IMR-90 (cell line): ENCODE results near the gene SIX5. TPM values are rescaled to one million over a fixed set of nuclear protein-coding genes. Genes with fewer than 3 reads are reported as not detected.
A peak's percentile ranks its signal among the peaks of the same experiment; 100 is the strongest.

Experiments
- ATAC-seq: fragments of 200-7000 bp; cut with Tn5 transposase; 2 replicates; pipeline ENCODE4 v1.9.1; 2020; ENCODE audit warnings: low read depth, mild to moderate bottlenecking, moderate library complexity
- BruUV-seq: library from RNA; stranded (reverse); fragments of 400-500 nt; replicated peaks from 2 replicates; lab custom pipeline; 2021; lab: Mats Ljungman, UMichigan
- CTCF ChIA-PET: fragments of 300-600 bp; formaldehyde crosslinking; extraction: SDS; loops from one replicate; lab custom pipeline; 2021; ENCODE audit warnings: antibody characterized with exemption; lab: Yijun Ruan, JAX
- POLR2A ChIA-PET: fragments of 300-600 bp; sonication (Branson Sonifier 250); formaldehyde crosslinking; loops from one replicate; lab custom pipeline; 2022; ENCODE audit warnings: antibody characterized with exemption; ENCODE audit not compliant: unreplicated experiment; lab: Charles Lee
- DNase-seq: peaks from one replicate; pipeline ENCODE4 v3.0.0; 2013
- H2AFZ ChIP-seq: replicated peaks from 2 replicates; pipeline ENCODE3; 2013; ENCODE audit warnings: low read length, mild to moderate bottlenecking; ENCODE audit not compliant: poor library complexity
- H2AK5ac ChIP-seq: 2 replicates; pipeline ENCODE4 v1.6.1; 2013; ENCODE audit warnings: low read depth, low read length, inconsistent platforms
- H2AK9ac ChIP-seq: replicated peaks from 2 replicates; pipeline ENCODE3; 2013; ENCODE audit warnings: mild to moderate bottlenecking, low read depth, low read length, moderate library complexity; ENCODE audit not compliant: poor library complexity
- H2BK120ac ChIP-seq: 2 replicates; pipeline ENCODE4 v1.6.1; 2013; ENCODE audit warnings: low read depth, low read length, inconsistent platforms
- H2BK15ac ChIP-seq: 3 replicates; pipeline ENCODE4 v1.6.1; 2013; ENCODE audit warnings: low read depth, low read length, inconsistent platforms
- H2BK20ac ChIP-seq: 2 replicates; pipeline ENCODE4 v1.6.1; 2013; ENCODE audit warnings: low read depth, mild to moderate bottlenecking, inconsistent platforms, low read length, moderate library complexity
- H2BK5ac ChIP-seq: 2 replicates; pipeline ENCODE4 v1.6.1; 2013; ENCODE audit warnings: mild to moderate bottlenecking, low read depth, low read length, inconsistent platforms; ENCODE audit not compliant: poor library complexity, severe bottlenecking
- H3K14ac ChIP-seq: replicated peaks from 2 replicates; pipeline ENCODE4 v1.6.1; 2013; ENCODE audit warnings: low read depth, low read length, inconsistent platforms
- H3K18ac ChIP-seq: 2 replicates; pipeline ENCODE4 v1.6.1; 2013; ENCODE audit warnings: low read depth, low read length, control low read depth
- H3K23ac ChIP-seq: 2 replicates; pipeline ENCODE4 v1.6.1; 2013; ENCODE audit warnings: low read depth, low read length, inconsistent platforms
- H3K27ac ChIP-seq: 2 replicates; pipeline ENCODE4 v1.5.1; 2013; ENCODE audit warnings: mild to moderate bottlenecking, control low read depth, low read length; ENCODE audit not compliant: insufficient read depth
- H3K27me3 ChIP-seq: 2 replicates; pipeline ENCODE4 v1.6.1; 2013; ENCODE audit warnings: low read length; ENCODE audit not compliant: control insufficient read depth, insufficient read depth
- H3K36me3 ChIP-seq: 2 replicates; pipeline ENCODE4 v1.6.1; 2013; ENCODE audit warnings: low read length, mixed read lengths; ENCODE audit not compliant: control insufficient read depth, insufficient read depth
- H3K4ac ChIP-seq: 2 replicates; pipeline ENCODE4 v1.6.1; 2013; ENCODE audit warnings: low read depth, low read length, inconsistent platforms
- H3K4me1 ChIP-seq: 2 replicates; pipeline ENCODE4 v1.6.1; 2013; ENCODE audit warnings: low read length, mixed read lengths; ENCODE audit not compliant: control insufficient read depth, insufficient read depth
- H3K4me2 ChIP-seq: 2 replicates; pipeline ENCODE4 v1.6.1; 2013; ENCODE audit warnings: low read depth, mild to moderate bottlenecking, control low read depth, low read length, moderate library complexity
- H3K4me3 ChIP-seq: 2 replicates; pipeline ENCODE4 v1.5.1; 2013; ENCODE audit warnings: low read depth, mild to moderate bottlenecking, control low read depth, low read length, moderate library complexity; ENCODE audit not compliant: insufficient read depth
- H3K56ac ChIP-seq: 2 replicates; pipeline ENCODE4 v1.6.1; 2013; ENCODE audit warnings: low read length, inconsistent platforms; ENCODE audit not compliant: insufficient read depth; ENCODE audit errors: extremely low read depth
- H3K79me1 ChIP-seq, 2 experiments: 2 replicates each; pipeline ENCODE4 v1.6.1; 2013; ENCODE audit warnings: low read length in 2 of 2, inconsistent platforms in 1 of 2, low read depth in 1 of 2
- H3K9ac ChIP-seq: 2 replicates; pipeline ENCODE4 v1.6.1; 2013; ENCODE audit warnings: low read depth, low read length, control low read depth
- H3K9me1 ChIP-seq: 2 replicates; pipeline ENCODE4 v1.6.1; 2013; ENCODE audit warnings: low read length, inconsistent platforms; ENCODE audit not compliant: insufficient read depth
- H3K9me3 ChIP-seq: 2 replicates; pipeline ENCODE4 v1.6.1; 2013; ENCODE audit warnings: low read length; ENCODE audit not compliant: control insufficient read depth, insufficient read depth
- H4K20me1 ChIP-seq: 2 replicates; pipeline ENCODE4 v1.6.1; 2013; ENCODE audit warnings: low read length, inconsistent platforms; ENCODE audit not compliant: insufficient read depth
- H4K5ac ChIP-seq: 2 replicates; pipeline ENCODE4 v1.6.1; 2013; ENCODE audit warnings: mild to moderate bottlenecking, low read depth, low read length, control low read depth
- H4K8ac ChIP-seq, 2 experiments: 2 replicates each; pipeline ENCODE4 v1.6.1; 2013; ENCODE audit warnings: low read depth in 2 of 2, low read length in 2 of 2, control low read depth in 1 of 2, inconsistent platforms in 1 of 2
- H4K91ac ChIP-seq: 2 replicates; pipeline ENCODE4 v1.6.1; 2013; ENCODE audit warnings: low read depth, low read length, inconsistent platforms; ENCODE audit not compliant: insufficient read depth
- BHLHE40 ChIP-seq: fragments of 150-350 bp; IDR thresholded peaks from 2 replicates; pipeline ENCODE4 v1.6.1; 2016; ENCODE audit warnings: mild to moderate bottlenecking, low read depth, low read length
- CEBPB ChIP-seq: IDR thresholded peaks from 2 replicates; pipeline ENCODE4 v1.6.1; 2012; ENCODE audit warnings: low read depth, low read length, improper control_type of control experiment
- CHD1 ChIP-seq: IDR thresholded peaks from 2 replicates; pipeline ENCODE4 v1.6.1; 2012; ENCODE audit warnings: low read depth, low read length, improper control_type of control experiment
- ELK1 ChIP-seq: fragments of 150-350 bp; IDR thresholded peaks from 2 replicates; pipeline ENCODE4 v1.6.1; 2016; ENCODE audit warnings: low read depth, mild to moderate bottlenecking, low read length, moderate library complexity, borderline replicate concordance
- FOS ChIP-seq: fragments of 150-350 bp; IDR thresholded peaks from 2 replicates; pipeline ENCODE4 v1.6.1; 2016; ENCODE audit warnings: low read depth, low read length
- MAFK ChIP-seq: IDR thresholded peaks from 2 replicates; pipeline ENCODE4 v1.6.1; 2012; ENCODE audit warnings: low read depth, low read length, improper control_type of control experiment
- MAZ ChIP-seq: IDR thresholded peaks from 2 replicates; pipeline ENCODE4 v1.6.1; 2012; ENCODE audit warnings: low read depth, mild to moderate bottlenecking, low read length, improper control_type of control experiment, moderate library complexity, borderline replicate concordance
- MXI1 ChIP-seq: IDR thresholded peaks from 2 replicates; pipeline ENCODE4 v1.6.1; 2012; ENCODE audit warnings: low read depth, mild to moderate bottlenecking, low read length, moderate library complexity, borderline replicate concordance
- NFE2L2 ChIP-seq: fragments of 150-350 bp; IDR thresholded peaks from 2 replicates; pipeline ENCODE4 v1.6.1; 2016; ENCODE audit warnings: low read depth, mild to moderate bottlenecking, low read length
- POLR2A ChIP-seq: IDR thresholded peaks from 2 replicates; pipeline ENCODE4 v1.6.1; 2012; ENCODE audit warnings: mild to moderate bottlenecking, low read depth, low read length
- RAD21 ChIP-seq: IDR thresholded peaks from 2 replicates; pipeline ENCODE4 v1.6.1; 2012; ENCODE audit warnings: low read length, improper control_type of control experiment
- RCOR1 ChIP-seq: IDR thresholded peaks from 2 replicates; pipeline ENCODE4 v1.6.1; 2012; ENCODE audit warnings: mild to moderate bottlenecking, low read length, improper control_type of control experiment; ENCODE audit not compliant: insufficient replicate concordance
- RFX5 ChIP-seq: IDR thresholded peaks from 2 replicates; pipeline ENCODE4 v1.8.0; 2012; ENCODE audit warnings: low read depth, mild to moderate bottlenecking, low read length, moderate library complexity
- SMC3 ChIP-seq: fragments of 150-350 bp; IDR thresholded peaks from 2 replicates; pipeline ENCODE4 v1.6.1; 2016; ENCODE audit warnings: low read depth, mild to moderate bottlenecking, antibody characterized with exemption, low read length, moderate library complexity
- WGBS, 2 experiments: methylation state at CpG; one replicate each; pipeline versions ENCODE4 v1.1.5 to v1.1.7; 2013; ENCODE audit warnings: missing lambda C conversion rate in 2 of 2; ENCODE audit not compliant: insufficient read length in 1 of 2; ENCODE audit errors: extremely low coverage in 2 of 2; 5-methylcytosine and 5-hydroxymethylcytosine counted together
- dilution Hi-C: fragments of 300-500 bp; cut with HindIII; formaldehyde crosslinking; loops from one replicate; pipeline ENCODE4 v1.14.3; 2018; ENCODE audit warnings: low sequenced_read_pairs; ENCODE audit not compliant: unreplicated experiment
- in situ Hi-C: fragments of 300-500 bp; cut with MboI; formaldehyde crosslinking; loops from 3 replicates; pipeline ENCODE4 v1.14.3; 2019; ENCODE audit warnings: low sequenced_read_pairs, inconsistent platforms, mixed read lengths
- intact Hi-C: fragments of 100-400 bp; cut with micrococcal nuclease; formaldehyde crosslinking; loops from 2 replicates; pipeline ENCODE4 v1.10.0; 2022
- polyA plus RNA-seq, 3 experiments: library from polyadenylated mRNA; depleted of rRNA; stranded (reverse); fragments of >200 nt; gene quantifications; 2 replicates each; pipeline ENCODE4 v1.2.3, GENCODE V29; 2012; ENCODE audit warnings: low replicate concordance in 1 of 3
- total RNA-seq: library from RNA; depleted of rRNA; stranded (reverse); fragments of >200 nt; gene quantifications from 2 replicates; pipeline ENCODE4 v1.2.3, GENCODE V29; 2012
- TF ChIP-seq, protein P1 (sequence below): conservative IDR thresholded peaks from 2 replicates; pipeline ENCODE4 v1.5.1; 2012; ENCODE audit warnings: mild to moderate bottlenecking, low read depth, low read length, improper control_type of control experiment
- TF ChIP-seq, protein P2 (sequence below): fragments of 150-350 bp; IDR thresholded peaks from 2 replicates; pipeline ENCODE4 v1.6.1; 2017; ENCODE audit warnings: mild to moderate bottlenecking, antibody characterized with exemption, low read length, low read depth

SIX5 gene
- total and polyA plus RNA-seq, 2 of the 4 experiments (the other 2 are of a cell fraction), result 0.90 to 15.5 TPM

- no peaks in the 10 kb centered on the region for H3K36me3 ChIP-seq
- H4K5ac ChIP-seq, result no peak overlapping the region
- no peak overlapping the region for H2BK5ac ChIP-seq
- CTCF ChIA-PET, result interaction anchor here (0.6 kb wide), 1 partner anchor 15 kb away, joined by 8 read pairs; the partner anchor contains the start of gene SIX5
- no peak overlapping the region for H2AK5ac ChIP-seq
- no peaks in the 10 kb centered on the region for H3K79me1 ChIP-seq
- no peak overlapping the region for H3K27ac ChIP-seq
- H3K9me3 ChIP-seq, result no peaks in the 10 kb centered on the region
- no peak overlapping the region for H2BK15ac ChIP-seq
- no peak overlapping the region for H3K14ac ChIP-seq
- no peak overlapping the region for H2AFZ ChIP-seq
- no TSS peak for BruUV-seq
- peaks cover under 1% of the 10 kb centered on the region; the same call in 1 of the 2 replicates for H3K27me3 ChIP-seq
- no peak overlapping the region for H3K56ac ChIP-seq
- no peak for DNase-seq
- H4K20me1 ChIP-seq, result no peaks in the 10 kb centered on the region
- intact Hi-C loops, result no loop called here
- H3K9me1 ChIP-seq, result no peaks in the 10 kb centered on the region
- no peak overlapping the region for H3K4ac ChIP-seq
- H3K18ac ChIP-seq, result no peak overlapping the region
- H2BK20ac ChIP-seq, result no peak overlapping the region
- H3K23ac ChIP-seq, result no peak overlapping the region
- H4K91ac ChIP-seq, result no peak overlapping the region
- no peak overlapping the region for H3K9ac ChIP-seq
- in situ Hi-C loops, result no loop called here
- no peak overlapping the region for H3K4me2 ChIP-seq
- no peak overlapping the region for H2BK120ac ChIP-seq
- no peak overlapping the region for H3K4me3 ChIP-seq
- H3K4me1 ChIP-seq, result no peaks in the 10 kb centered on the region
- ATAC-seq, result no peak
- peak overlapping the region; percentile 50 for H2AK9ac ChIP-seq
- no peak for TF ChIP-seq RAD21
- TF ChIP-seq BHLHE40, result no peak
- TF ChIP-seq RCOR1, result no peak
- TF ChIP-seq MXI1, result no peak
- TF ChIP-seq NFE2L2, result no peak
- no peak for TF ChIP-seq MAZ
- no peak for TF ChIP-seq POLR2A
- TF ChIP-seq RFX5, result no peak
- TF ChIP-seq, protein P1, sequence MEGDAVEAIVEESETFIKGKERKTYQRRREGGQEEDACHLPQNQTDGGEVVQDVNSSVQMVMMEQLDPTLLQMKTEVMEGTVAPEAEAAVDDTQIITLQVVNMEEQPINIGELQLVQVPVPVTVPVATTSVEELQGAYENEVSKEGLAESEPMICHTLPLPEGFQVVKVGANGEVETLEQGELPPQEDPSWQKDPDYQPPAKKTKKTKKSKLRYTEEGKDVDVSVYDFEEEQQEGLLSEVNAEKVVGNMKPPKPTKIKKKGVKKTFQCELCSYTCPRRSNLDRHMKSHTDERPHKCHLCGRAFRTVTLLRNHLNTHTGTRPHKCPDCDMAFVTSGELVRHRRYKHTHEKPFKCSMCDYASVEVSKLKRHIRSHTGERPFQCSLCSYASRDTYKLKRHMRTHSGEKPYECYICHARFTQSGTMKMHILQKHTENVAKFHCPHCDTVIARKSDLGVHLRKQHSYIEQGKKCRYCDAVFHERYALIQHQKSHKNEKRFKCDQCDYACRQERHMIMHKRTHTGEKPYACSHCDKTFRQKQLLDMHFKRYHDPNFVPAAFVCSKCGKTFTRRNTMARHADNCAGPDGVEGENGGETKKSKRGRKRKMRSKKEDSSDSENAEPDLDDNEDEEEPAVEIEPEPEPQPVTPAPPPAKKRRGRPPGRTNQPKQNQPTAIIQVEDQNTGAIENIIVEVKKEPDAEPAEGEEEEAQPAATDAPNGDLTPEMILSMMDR, result no peak
- no peak for TF ChIP-seq CEBPB
- no peak for TF ChIP-seq ELK1
- no peak for TF ChIP-seq MAFK
- no peak for TF ChIP-seq FOS
- TF ChIP-seq, protein P2, sequence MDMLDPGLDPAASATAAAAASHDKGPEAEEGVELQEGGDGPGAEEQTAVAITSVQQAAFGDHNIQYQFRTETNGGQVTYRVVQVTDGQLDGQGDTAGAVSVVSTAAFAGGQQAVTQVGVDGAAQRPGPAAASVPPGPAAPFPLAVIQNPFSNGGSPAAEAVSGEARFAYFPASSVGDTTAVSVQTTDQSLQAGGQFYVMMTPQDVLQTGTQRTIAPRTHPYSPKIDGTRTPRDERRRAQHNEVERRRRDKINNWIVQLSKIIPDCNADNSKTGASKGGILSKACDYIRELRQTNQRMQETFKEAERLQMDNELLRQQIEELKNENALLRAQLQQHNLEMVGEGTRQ, result no peak
- TF ChIP-seq SMC3, result no peak
- no peak for TF ChIP-seq CHD1
- no peak overlapping the region for H4K8ac ChIP-seq
- WGBS, 2 experiments, result 100% methylated on average over 2 of the region's 8 CpGs; no CpG with 5 or more reads in 1 of the 2 experiments
- dilution Hi-C loops, result no loop called here
- POLR2A ChIA-PET, result no interaction called here
These were observed 14.7 kb downstream of the SIX5 start for GRCh38 chr19:45754323-45754722.
